ENCODE data around the gene NRG2.

Gene NRG2

GRCh38 chr5:140007311-140007710 is 35.8 kb downstream of the NRG2 start:
- DNase-seq (ENCODE audit: low read depth) = no peak

- no peak for DNase-seq (ENCODE audit: low read depth)
Measured at GRCh38 chr5:140005145-140005591, 37.9 kb downstream of the NRG2 start.

DNA sequence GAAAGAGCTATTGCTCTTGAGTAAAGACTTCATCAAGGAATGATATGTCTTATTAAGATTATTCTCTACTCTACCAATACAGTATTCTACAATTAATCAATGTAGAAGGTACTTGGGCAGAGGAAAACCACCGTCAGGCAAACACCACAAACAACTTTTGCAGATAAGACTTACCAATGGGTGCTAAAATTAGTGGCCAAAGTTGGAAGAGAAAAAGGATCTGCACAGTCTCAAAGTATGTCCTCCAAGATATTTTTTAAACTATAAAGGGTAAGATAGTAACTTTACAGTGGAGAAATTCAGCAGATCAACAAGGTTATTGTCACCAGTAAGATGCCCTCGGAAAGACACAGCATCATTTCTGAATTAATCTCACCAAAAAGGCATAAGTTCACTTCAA is 38.9 kb downstream of the NRG2 start:
- DNase-seq (ENCODE audit: low read depth) = no peak

GRCh38 chr5:140003519-140003918 is 39.6 kb downstream of the NRG2 start:
- no peak for DNase-seq (ENCODE audit: low read depth)

GRCh38 chr5:140000332-140000731 is 42.8 kb downstream of the NRG2 start:
- DNase-seq (ENCODE audit: low read depth) = no peak

DNA sequence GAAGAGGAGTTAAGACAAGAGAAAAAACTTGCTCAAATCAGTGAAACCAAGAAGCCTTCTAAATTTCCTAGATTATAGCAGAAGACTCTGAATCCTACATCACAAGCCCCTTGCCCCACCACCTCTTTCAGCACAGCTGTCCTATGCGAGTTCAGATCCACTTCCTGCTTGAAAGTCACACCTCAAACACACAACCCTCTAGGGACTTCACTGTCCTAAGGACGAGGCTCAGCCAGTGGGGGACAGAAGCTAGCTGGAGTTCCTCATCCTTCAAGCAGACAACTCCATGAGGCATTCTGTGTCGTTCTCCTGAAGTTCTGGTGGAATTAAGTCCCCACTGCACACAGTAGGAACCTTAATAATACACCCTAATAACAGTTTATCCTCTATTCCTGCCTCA is 44.3 kb downstream of the NRG2 start:
- no peak for DNase-seq (ENCODE audit: low read depth)

GRCh38 chr5:139997276-139997675 is 45.8 kb downstream of the NRG2 start:
- no peak for DNase-seq (ENCODE audit: low read depth)

GRCh38 chr5:139995929-139996328 is 47.2 kb downstream of the NRG2 start:
- DNase-seq (ENCODE audit: low read depth) = no peak

GRCh38 chr5:139994234-139994633 is 48.9 kb downstream of the NRG2 start:
- DNase-seq (ENCODE audit: low read depth) = no peak

DNA sequence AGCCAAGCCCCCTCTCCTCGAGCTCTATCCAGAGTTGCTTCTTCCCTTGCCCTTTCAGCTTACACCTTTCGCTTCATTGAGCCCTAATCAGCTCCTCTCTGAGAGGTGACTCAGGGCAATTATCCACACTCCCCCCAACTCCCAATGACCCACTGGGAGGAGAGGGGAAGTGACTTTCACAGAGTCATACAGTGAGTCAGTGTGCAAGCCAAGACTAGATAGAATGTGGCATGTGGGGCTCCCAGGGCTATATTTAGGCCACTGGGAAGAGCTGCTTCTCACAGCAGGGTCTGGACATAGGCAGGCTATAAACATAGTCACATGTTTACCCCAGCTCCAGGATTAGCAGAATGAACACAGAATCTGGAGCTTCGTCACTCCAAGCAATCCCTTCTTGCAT is 57.4 kb downstream of the NRG2 start:
- no peak for DNase-seq (ENCODE audit: low read depth)

DNA sequence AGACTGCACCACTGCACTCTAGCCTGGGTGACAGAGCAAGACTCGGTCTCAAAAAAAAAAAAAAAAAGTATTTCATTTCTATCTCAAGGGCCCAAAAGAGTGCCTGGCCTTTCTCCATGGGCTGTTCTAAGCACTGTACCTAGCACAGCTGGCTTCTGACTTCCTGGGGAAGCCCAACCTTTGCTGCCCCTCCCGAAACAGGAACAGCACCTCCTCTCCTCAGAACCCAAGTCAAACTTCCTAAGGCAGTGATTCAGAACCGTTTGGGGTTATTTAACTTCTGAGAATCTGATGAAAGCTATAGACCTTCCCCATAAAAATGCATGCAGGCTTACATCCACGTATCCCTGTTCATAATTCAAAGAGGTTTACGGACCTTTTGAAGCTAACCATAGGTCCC is 57.8 kb downstream of the NRG2 start:
- DNase-seq (ENCODE audit: low read depth) = no peak

- DNase-seq (ENCODE audit: low read depth) = no peak
Measured at GRCh38 chr5:139984816-139985215, 58.3 kb downstream of the NRG2 start.

- no peak for DNase-seq (ENCODE audit: low read depth)
Measured at GRCh38 chr5:139982975-139983240, 60.2 kb downstream of the NRG2 start.

GRCh38 chr5:139982157-139982974 is 60.7 kb downstream of the NRG2 start:
- DNase-seq (ENCODE audit: low read depth) = no peak

GRCh38 chr5:139980765-139981164 is 62.3 kb downstream of the NRG2 start:
- no peak for DNase-seq (ENCODE audit: low read depth)

- no peak for DNase-seq (ENCODE audit: low read depth)
Measured at GRCh38 chr5:139979943-139980342, 63.2 kb downstream of the NRG2 start.

- DNase-seq (ENCODE audit: low read depth) = no peak
Measured at GRCh38 chr5:139979518-139979917, 63.6 kb downstream of the NRG2 start.

GRCh38 chr5:139976703-139977102 is 66.4 kb downstream of the NRG2 start:
- no peak for DNase-seq (ENCODE audit: low read depth)

DNA sequence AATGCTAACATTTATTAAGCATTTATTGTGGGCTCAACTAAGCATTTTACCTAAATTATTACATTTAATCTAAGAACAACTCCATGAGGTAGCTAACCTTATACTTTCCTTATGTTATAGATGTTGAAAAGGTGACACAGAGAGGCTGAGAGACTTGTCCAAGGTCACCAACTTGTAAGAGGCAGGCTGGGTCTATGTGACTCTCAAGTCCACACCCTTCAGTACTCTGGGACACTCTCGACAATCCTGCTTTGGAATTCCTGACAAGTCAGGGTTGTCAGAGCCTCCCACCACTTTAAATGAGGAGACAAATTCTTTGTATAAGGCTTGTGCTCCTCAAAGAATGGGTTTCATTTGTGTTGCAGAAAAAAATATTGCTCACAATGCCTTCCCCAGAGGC is 67.2 kb downstream of the NRG2 start:
- no peak for DNase-seq (ENCODE audit: low read depth)

GRCh38 chr5:139975306-139975705 is 67.8 kb downstream of the NRG2 start:
- DNase-seq (ENCODE audit: low read depth) = no peak

DNA sequence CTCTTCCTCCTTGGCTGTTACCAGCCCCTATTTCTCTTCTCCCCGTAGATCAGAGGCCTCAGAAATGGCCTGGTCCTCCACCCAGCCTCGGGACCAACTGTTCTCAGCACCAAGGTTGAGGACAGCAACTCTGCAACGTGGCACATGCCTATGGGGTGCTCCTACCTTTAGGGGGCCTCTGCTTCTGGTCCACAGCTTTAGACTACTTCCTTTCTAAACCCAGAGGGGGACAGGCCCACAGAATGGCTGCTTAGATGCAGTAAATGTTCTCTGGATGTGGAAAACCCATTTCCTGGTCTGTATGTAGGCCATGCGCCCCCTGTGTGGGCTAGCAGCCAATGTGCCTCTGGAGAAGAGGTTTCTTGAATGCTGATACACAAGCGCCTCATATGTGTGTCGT is 68.4 kb downstream of the NRG2 start:
- DNase-seq (ENCODE audit: low read depth) = no peak

- DNase-seq (ENCODE audit: low read depth) = no peak
Measured at GRCh38 chr5:139971202-139971725, 71.8 kb downstream of the NRG2 start.

- no peak for DNase-seq (ENCODE audit: low read depth)
Measured at GRCh38 chr5:139969318-139969717, 73.8 kb downstream of the NRG2 start.

DNA sequence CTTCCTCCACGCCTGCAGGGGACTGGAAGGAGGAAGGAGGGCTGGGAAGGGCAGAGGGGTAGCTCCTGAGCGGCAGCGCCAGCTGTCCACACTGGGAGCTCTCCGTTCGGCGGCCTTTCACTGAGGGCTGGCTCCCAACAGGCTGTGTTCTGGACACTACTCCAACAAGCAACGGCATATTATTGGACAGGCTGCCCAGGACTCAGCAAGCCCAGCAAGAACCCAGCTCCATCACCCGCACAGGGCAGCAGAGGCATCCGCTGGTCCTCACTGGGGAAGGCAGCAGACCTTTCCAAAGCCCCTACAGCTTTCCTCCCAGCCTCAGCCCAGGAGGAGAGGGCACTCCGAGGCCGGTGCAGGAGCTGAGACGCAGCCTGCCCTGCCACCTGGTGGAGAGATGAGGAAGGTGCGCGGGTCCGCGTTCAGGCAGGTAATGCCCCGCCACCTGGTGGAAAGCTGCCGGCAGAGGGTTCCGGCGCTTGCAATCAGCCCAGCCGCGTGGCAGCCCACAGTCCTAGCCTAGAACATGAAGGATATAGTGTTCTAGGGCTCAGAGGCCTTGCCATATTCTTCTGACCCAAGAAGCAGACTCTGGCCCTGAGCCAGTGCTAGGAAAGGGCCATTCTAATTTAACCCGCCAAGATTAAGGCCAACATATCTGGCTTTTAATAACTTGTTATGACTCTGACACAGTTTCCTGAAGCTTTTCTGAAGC is 74.4 kb downstream of the NRG2 start:
- DNase-seq (ENCODE audit: low read depth) = peak; percentile 86

All from activated T-cell treated with anti-CD3 and anti-CD28 coated beads for 48 hours (primary cell).